ENCODE data around the gene TSC22D1.

Gene TSC22D1

DNA sequence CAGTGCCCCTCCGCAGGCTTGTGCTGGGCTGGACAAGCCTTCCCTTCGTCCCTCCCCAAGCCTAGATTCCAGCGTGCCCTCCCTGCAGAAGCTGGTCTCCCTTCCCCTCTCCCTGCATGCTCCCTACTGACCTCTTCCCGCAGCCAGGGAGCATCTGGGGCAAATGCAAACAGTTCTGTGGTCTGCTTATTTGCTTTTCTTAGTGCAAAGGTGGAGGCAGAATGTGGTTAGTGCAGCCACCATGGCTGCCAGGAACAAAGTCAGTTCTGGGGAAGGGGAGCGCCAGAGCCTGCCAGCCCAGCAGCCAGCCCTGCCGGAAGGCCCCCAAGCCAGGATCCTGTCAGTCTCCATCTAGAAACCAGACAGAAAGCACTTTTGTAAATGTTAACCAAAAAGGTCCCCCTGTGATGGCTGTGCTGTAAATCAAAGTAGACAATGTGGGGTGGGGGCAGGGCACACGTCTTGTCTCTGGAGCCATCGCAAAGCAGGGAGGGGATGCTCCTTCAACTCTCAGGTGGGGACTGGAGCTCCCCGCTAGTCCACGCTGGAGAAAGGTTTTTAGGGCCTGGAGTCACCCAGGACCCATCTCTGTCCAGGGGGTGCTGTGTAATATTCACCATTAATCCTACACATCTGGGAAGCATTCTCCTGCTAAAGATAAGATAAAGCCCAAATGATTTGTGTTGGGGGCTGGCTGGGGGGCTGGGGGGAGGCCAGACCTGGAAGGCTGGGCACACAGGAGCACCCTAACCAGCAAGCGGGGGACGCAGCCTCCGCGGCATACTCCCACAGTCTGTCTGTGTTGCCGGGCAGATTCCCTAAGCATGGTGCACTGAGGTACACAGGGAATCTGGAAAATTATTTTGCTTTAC is 171.6 kb downstream of the TSC22D1 start:
- DNase-seq (ENCODE audit: low spot score), result no peak

DNA sequence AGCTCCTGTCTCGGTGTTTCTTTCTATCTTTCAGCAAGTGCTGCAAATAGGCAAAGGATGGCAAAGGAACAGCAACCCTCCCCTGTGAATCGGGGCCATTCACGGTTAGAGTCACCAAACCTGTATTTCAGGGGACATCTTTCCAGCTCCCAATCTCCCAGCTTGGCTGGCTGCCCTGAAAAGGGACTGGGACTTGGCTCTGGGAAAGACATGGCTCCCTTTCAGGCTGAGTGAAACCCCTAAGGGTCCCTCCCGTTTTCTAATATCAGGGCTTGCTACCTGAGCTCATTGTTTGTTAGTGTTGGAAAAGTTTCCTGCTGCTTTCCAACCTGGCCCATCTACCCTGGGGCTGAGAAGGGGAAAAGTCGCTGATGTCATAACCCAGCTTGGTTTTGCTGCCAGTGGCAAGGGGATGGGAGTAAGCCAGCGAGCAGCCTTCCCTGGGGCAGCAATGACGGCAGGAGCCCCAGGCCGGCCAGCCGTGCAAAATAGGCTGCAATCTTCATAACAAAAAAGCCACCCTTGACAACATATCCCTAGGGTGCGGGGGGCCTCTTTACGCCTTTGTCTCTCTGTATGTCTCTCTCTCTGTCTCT is 172.6 kb downstream of the TSC22D1 start:
- no peak for DNase-seq (ENCODE audit: low spot score)

DNA sequence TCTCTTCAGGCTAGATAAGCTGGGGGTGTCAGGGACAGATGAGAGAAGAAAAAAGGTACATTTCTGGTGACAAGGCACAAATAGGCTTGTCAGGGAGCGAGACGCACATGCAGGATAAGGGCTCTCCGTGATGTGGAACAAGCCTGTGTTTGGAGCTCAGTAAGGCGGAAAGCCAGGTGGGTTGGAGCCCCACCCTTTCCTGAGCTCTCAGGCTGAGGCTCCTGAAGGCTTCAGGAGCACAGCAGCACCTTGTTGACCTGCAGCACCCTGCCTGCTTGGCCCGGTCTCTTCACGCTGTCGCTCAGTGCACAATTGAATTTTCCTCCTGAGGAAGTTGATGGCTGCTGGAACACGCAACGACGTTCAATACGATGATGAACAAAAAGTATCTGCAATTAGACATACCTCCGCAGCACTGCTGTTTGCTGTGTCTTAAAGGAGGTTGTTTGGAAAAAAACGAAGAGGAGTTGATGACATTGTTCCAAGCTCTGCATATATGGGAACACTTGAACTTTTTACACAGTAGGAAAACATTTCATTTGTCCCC is 173.2 kb downstream of the TSC22D1 start:
- no peak for DNase-seq (ENCODE audit: low spot score)

GRCh38 chr13:44401577-44401976 is 174.6 kb downstream of the TSC22D1 start:
- DNase-seq (ENCODE audit: low spot score), result no peak

GRCh38 chr13:44400736-44401135 is 175.4 kb downstream of the TSC22D1 start:
- no peak for DNase-seq (ENCODE audit: low spot score)

DNA sequence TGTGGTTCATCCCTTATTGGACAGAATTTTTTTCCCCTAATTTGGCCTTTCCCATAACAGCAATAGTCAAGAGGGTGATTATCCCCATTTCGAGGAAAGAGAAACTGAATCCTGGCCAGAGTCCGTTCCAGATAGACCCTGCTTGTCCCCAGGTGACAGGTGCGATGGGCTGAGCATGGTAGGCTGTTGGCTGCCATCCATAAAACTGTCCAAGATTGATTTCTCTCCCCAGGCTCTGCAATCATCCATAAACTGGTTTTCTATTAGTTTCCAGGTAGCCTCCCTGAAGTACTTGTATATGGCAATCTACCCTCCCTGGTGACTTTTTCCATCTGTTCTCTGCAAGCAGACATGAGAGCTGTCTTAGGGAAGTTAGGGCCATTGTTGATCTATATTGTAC is 177.1 kb downstream of the TSC22D1 start:
- DNase-seq (ENCODE audit: low spot score), result no peak

GRCh38 chr13:44398606-44399005 is 177.5 kb downstream of the TSC22D1 start:
- DNase-seq (ENCODE audit: low spot score), result no peak

DNA sequence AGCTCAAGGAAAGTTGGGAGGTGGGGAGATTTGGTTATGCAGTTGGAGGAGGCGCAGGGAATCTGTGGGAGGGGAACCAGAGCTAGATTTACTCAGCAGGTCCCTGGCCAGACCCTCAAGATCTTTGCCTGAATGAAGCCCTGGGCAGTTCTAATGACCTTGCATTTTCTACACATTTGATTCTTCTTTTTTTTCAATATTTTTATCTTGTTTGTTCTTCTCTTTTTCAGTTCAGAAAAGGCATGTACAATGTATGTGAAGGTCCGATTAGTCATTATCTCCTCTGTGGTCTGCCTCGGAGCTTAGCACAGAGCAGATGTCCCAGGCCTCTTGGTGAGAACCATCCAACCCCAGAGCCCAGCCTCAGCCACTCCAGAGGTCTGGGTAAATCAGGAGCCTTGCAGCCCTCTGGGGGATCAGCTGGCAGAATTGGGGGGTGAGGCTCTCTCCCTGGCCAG is 178.3 kb downstream of the TSC22D1 start:
- no peak for DNase-seq (ENCODE audit: low spot score)

DNA sequence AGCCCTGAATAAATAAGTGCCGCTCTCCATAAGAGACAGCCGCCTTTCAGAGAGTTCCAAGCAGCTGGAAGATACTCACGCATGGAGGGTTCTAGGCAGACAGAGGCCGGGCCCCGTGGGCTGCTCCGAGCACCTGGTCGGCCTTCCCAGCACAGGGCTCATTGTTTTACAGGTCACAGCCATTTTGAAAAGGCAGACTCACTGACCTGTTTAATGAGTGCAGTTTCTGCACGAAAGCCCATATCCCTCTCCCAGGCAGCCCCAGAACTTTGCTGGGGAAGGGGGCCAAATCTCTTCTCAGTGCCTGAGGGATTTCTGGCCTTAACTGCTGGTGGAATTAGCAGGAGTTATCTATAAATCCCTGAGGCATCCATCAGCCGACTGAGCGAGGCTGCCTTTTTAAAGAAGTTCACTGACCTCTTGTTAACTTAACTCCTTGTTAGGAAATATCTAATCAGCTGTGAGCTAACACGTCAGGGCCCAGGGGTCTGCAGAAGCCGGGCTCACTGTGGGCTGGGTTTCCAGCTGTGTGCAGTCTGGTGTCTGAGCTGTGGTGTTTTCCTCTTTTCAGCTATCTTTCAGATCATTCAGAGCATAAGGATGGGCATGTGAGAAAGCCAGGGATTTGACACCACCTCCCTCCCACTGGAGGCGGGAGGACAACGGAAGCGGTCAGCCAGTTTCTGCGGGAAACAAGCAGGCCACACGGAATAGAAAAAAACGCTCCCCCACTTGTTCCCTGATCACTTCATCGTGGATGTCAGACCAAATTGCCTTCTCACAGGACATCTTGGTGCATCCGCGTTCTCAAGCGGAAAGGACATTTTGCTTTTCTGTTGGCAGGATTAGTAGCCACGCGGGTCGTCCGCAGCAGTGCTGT is 179.2 kb downstream of the TSC22D1 start:
- DNase-seq (ENCODE audit: low spot score), result no peak

DNA sequence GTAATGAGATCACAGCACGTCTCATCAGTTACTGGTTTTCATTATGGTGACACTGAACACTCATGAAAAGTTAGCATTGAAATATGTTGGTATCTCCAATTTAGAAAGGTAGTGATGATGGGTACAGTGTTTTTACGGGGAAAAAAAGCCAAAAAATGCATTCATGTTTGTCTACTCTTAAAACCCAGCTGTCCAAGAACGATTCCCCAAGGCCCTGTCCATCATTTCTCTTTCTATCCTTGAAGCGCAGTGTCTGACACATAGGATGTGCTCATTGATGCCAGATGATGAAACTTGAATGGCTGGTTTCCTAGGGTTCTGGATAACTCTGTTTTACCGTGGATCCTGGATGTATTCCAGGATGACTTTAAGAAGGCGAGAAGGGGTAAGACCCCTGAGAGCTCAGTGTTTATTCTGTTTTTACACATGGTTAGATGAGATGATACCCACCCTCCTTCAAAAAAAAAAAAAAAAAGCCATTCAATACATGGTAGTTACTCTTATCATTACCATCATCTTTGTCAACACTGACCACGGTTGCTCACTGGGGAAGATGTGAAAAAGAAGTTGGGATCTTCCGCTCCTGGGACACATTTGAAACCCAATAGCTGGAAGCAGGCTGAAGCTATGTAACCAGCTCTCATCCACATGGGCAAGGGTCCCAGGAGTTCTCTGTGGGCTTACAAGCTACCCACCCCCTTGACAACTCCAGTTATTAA is 180.0 kb downstream of the TSC22D1 start:
- no peak for DNase-seq (ENCODE audit: low spot score)

GRCh38 chr13:44394658-44395057 is 181.5 kb downstream of the TSC22D1 start:
- DNase-seq (ENCODE audit: low spot score), result no peak

- DNase-seq (ENCODE audit: low spot score), result no peak
These were observed 182.7 kb downstream of the TSC22D1 start for GRCh38 chr13:44393391-44393790.

GRCh38 chr13:44389876-44390275 is 186.3 kb downstream of the TSC22D1 start:
- no peak for DNase-seq (ENCODE audit: low spot score)

DNA sequence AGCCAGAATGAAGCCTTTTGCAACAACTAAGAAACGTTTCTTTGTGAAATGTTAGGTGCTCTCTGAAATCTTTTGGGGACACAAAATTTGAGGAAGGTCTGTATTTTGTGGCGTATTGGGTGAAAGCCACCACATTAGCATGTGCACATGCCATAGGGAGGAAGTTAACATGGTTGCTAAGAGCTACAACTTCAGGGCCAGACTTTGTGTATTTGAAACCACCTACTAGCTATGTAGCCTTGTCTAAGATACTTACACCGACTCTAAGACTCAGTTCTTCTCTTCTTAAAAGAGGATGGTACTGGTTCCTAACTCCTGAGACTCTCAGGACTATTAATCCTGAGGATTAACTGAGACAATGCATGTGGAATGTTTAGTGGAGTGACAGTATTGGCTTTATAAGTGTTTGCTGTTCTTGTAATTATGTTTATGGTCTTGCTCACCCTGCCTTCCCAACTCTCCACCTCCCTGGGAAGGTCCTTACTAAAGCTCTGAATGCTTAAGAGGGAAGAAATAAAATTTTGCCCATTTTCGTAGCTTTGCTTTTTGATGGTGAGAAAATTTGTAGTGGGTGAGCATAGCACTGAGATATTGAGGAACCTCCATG is 187.0 kb downstream of the TSC22D1 start:
- DNase-seq (ENCODE audit: low spot score), result no peak

GRCh38 chr13:44388427-44389059 is 187.6 kb downstream of the TSC22D1 start:
- DNase-seq (ENCODE audit: low spot score), result no peak

DNA sequence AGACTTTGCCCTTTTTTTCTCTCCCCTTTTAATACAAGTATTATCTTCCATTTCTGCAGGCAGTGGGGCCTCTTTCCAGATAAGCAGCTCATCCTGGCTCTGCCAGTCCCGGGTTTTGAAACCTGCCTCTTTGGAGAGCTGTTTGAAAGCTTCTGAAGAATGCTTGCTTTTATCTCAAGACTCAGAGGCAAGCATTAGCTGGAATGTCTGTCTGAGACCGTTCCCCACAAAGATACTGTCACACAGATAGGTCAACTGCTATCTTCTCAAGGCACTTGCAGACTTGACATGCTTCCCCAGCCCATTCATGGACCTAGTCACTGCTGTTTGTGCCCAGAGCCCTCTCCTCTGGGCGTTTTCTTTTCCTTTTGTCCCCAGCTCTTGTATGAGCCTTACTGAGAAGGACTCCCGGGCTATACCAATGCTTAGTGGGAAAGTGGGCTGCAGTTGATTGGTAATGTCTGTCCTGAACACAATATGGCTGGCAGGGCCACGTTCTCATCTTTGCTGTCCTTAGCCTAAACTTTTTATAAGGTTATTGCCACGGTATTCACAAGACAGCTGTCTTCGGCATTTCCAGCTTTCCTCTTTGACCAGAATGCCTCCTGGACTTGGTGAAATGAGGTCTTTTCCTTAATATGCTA is 189.1 kb downstream of the TSC22D1 start:
- DNase-seq (ENCODE audit: low spot score), result no peak

DNA sequence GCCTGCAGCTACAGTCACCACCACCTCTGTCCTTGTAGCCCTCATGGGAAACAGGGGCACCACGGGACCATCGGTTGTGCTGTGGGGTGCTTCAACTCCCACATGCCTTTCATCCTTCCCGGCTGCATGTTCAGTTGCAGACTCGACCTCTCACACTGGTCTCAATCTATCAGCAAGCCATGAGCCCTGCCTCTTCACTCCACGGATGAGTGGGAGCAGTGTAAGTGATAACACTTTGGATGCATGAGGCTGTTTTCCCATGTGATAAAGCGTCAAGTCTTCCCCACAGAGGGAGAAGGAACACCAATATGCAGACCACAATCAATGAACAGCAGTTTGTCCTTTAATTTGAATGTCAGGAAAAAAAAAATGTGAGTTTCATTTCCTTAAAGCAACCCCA is 190.3 kb downstream of the TSC22D1 start:
- no peak for DNase-seq (ENCODE audit: low spot score)

DNA sequence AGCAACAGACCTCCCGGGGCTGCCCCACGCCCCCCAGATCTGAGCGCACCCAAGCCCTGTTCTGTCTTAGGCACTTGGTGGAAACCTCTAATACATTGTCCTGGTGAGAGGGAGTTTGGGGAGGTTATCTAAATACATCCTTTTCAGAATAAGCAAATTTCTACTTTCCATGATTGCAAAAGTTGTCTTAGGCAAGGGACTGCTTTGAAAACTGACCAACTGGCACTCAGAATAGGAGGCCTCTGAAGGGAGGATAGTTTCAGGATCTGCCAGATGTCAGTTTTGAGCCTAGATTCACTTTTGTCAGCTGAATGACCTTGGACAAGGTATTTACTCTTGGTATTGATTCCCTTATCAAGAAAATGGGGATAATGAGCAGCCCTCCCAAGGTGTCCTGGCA is 190.7 kb downstream of the TSC22D1 start:
- DNase-seq (ENCODE audit: low spot score), result no peak

GRCh38 chr13:44384778-44385177 is 191.4 kb downstream of the TSC22D1 start:
- no peak for DNase-seq (ENCODE audit: low spot score)

GRCh38 chr13:44383945-44384344 is 192.2 kb downstream of the TSC22D1 start:
- DNase-seq (ENCODE audit: low spot score), result no peak
